HG03460 (cell line): ENCODE measurements around the gene DUSP9.
"Not testable (repeated sequence)": the region's sequence is repeated elsewhere in the genome, so short reads cannot be mapped to it uniquely, and the experiment has no call there.

Experiments
- ATAC-seq: cut with Tn5 transposase; IDR thresholded peaks from one replicate; pipeline ENCODE4 v1.9.1; 2021; ENCODE audit not compliant: unreplicated experiment

The DUSP9 gene

DNA sequence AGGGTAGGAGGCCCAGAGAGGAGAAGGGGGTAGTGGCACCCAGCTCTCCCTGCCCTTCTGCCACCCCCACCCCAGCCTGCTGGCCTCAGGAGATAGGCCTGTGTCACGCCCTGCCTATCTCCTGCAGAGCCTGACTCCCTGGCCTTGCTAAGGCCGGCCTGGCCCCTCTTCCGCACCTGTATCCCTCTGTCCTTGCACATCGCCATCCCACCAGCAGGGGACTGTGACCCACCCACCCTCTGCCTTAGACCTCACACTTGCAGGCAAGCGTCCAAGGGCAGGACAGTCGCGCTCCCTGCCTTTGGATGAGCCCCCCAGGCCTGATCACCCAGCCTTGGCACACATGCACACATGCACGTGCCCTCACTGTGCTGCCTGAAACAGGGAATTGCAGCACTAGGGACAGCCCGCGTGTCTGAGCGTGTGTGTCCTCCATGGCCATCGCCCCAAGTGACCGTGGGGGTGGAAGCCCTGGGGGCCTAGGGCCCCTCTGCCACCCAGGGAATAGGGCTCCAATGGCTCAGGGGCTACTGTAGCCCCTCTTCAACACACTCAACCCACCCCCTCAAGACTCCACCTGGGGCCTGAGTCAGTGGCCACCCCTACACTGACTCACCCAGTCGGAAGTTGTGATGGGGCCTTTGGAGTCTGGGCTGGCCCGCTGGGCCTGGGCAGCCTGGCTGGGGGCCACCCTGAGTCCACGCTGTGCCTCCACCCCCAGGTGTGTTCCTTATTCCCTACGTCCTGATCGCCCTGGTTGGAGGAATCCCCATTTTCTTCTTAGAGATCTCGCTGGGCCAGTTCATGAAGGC is 42.9 kb downstream of the DUSP9 start:
- ATAC-seq, result no peak

DNA sequence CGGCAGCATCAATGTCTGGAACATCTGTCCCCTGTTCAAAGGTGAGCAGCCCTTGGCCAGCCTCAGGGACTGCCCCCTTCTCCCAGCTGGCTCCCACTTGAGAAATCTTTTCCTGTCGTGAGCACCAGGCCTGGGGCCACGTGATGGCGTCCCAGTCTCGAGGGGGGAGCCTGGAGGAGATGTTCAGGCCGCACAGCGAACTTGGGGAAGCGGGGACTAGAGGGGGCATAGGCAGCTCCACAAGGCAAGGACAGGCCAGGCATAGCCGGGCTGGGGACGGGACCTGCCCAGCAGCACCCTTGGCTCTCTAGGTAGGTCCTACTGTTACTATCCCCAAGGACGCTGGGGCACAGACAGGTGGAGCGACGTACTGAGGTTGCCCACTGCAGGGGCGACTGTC is 43.5 kb downstream of the DUSP9 start:
- no peak for ATAC-seq

- not testable (repeated sequence) for ATAC-seq
Measured at GRCh38 chrX:153691032-153691827, 44.2 kb downstream of the DUSP9 start.

DNA sequence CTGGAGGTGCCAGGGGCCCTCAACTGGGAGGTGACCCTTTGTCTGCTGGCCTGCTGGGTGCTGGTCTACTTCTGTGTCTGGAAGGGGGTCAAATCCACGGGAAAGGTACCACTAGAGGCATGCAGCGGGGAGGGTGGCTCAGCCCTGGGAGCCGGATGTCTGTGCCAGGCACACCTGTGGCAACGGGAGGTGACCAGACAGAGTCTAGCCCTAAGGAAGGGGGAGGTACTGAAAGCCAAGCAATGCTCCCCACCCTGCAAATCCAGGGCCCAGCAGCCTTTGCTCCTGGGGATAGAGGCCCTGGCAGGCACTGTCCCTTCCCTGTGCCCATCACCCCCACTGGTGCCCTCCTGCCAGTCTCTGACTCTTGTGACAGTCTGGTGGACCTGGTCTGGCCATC is 45.0 kb downstream of the DUSP9 start:
- no peak for ATAC-seq

DNA sequence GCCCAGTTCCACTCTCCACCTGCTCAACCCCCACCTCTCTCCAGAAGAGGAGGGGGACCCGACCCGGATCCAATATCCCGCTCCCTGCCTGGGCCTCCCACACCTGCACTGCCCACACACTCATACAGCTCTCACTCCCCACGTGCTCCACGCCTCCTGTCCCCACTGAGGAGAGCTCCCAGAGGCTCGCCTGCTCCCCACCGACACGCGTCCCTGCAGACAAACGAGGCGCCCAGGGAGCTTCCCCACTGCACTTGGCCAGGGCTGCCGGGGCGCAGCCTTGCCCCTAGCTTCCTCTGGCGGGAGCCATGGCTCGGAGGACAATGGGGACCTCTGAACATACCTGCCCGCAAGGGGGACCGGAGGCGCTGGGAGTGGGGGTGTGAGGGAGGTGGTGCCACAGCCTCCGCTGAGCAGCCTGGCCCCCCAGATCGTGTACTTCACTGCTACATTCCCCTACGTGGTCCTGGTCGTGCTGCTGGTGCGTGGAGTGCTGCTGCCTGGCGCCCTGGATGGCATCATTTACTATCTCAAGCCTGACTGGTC is 45.7 kb downstream of the DUSP9 start:
- ATAC-seq, result no peak

DNA sequence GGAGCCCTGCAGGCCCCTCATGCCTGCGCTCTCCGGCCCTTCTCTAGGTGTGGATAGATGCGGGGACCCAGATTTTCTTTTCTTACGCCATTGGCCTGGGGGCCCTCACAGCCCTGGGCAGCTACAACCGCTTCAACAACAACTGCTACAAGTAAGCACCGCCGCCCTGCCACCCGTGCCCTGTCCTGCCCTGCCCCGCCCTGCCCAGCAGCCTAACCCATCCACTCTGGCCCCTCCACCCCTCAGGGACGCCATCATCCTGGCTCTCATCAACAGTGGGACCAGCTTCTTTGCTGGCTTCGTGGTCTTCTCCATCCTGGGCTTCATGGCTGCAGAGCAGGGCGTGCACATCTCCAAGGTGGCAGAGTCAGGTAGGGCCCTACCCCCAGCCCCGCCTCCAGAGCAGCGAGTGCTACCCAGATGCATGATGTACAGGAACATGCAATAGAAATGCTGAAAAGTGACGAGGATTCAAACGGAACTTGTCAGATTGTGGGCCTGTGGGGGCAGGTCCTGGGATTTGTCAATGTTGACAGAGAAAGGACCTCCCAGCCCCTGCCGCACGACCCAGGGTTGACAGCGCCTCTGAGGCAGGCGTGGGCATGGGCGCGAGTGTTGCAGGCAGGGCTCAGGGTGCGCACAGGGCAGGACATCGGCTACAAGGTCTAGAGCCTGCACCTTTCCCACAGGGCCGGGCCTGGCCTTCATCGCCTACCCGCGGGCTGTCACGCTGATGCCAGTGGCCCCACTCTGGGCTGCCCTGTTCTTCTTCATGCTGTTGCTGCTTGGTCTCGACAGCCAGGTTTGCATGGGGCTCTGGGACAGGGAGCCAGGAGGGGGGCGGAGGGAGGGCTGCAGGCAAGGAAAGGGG is 46.4 kb downstream of the DUSP9 start:
- no peak for ATAC-seq

GRCh38 chrX:153694256-153694655 is 47.3 kb downstream of the DUSP9 start:
- not testable (repeated sequence) for ATAC-seq

DNA sequence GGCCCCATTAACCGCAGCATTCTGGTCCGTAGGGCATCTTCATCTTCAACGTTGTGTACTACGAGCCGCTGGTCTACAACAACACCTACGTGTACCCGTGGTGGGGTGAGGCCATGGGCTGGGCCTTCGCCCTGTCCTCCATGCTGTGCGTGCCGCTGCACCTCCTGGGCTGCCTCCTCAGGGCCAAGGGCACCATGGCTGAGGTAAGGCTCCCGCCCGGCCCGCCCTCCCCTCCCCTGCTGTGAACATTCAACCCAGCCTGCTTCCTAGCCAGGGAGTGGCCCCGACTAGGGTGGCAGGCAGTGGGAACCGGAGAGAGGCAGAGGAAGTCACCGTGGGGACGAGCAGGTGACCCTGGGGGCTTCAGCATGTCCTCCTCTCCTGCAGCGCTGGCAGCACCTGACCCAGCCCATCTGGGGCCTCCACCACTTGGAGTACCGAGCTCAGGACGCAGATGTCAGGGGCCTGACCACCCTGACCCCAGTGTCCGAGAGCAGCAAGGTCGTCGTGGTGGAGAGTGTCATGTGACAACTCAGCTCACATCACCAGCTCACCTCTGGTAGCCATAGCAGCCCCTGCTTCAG is 47.8 kb downstream of the DUSP9 start:
- ATAC-seq, result no peak

- ATAC-seq, result no peak
Measured at GRCh38 chrX:153696100-153696499, 49.1 kb downstream of the DUSP9 start.

- ATAC-seq, result not testable (repeated sequence)
Measured at GRCh38 chrX:153696538-153696937, 49.5 kb downstream of the DUSP9 start.

GRCh38 chrX:153696986-153697722 is 50.2 kb downstream of the DUSP9 start:
- not testable (repeated sequence) for ATAC-seq

DNA sequence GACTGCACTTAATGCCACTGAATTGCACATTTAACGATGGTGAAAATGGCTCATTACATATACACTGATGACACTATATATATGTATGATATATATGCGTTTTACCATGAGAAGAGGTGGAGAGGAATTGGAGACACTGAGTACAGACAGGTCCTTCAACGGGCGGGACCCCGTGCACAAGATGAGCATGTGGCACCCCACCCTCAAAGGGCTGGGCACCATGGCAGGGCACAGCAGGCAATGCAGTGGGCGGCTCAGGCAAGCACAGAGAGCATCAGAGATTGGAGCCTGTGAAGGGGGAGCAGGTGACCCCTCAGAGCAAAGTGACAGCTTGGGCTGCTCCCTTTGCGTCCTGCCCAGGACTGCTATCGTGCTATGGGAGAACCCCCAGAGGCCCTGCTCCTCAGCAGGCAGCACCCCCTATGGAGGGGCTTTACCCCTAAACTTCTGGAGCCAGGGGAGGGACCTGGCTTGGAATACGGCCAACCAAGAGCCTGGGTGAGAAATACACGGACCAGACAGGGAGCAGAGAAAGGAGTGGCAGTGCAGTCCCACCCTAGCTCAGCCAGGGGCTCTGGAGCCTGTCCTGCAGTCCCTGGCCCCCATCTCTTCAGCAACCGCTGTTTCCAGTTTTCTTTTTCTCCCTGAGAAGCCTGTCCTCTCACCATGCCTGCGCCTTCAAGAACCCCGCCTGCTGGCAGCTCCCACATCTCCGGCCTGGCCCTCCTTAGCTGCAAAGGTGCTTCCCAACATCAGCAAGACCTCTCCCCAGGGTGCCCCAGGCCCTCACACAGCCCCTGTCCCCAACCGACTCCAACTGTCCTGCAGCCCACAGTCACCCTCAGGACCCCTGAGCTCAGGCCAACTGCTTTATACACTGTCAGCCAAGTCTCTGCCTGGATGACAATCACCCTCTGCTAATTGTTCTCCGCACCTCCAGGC is 51.2 kb downstream of the DUSP9 start:
- no peak for ATAC-seq

DNA sequence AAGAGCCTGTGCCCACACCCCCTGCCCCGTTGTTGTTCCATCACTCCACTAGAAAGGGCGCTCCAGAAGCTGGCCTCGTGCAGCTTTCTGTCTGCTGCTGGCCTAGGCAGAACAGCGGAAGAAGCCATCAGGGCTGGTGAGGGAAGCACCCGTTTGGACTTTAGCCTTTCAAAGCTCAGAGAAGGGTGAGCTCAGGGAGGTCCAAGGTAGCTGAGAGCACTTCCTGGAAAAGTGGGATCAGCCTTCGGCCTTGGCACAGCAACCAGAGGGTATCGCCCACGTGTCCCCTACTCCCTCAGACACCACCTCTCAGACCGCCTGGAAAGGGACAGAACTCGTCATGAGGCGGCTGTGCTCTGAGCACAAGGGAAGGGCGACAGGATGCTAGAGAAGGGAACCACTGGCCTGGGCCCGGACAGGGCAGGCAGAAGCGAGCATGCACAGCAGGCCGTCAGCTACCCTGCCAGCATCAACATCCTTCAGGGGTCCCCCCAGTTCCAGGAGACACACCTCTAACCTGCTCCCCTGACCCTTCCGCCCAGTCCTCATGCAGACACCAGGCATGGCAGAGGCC is 52.3 kb downstream of the DUSP9 start:
- not testable (repeated sequence) for ATAC-seq

GRCh38 chrX:153699784-153700371 is 52.9 kb downstream of the DUSP9 start:
- ATAC-seq, result not testable (repeated sequence)

DNA sequence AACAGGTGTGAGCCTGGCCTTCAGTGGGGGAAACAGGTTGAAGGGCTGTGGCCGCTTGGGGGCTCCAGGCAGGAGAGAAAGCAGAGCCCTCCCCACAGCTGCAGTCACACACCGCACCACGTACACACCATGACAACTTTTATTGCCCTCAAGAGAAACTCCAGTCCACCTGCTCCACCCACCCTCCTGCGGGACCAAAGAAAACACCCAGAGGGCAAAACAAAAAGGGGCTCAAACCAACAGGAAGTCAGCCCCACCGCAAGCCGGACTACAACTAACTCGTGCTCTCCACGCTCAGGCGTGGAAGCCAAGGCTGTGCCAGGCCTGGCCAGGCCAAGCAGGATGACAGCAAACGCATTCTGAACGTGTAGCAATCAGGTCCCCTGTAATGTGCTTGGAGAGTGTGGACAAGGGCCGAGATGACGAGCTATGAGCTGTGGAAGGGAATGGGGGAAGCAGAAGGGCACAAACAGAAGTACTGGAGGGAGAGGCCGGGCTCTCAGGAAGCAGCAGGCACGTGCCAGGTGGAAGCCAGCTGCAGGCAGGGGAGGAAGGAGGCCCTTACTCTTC is 53.5 kb downstream of the DUSP9 start:
- no peak for ATAC-seq
